Bone marrow (tissue), 2 donors: ENCODE results near the gene SLC17A3.

Experiments used
- DNase-seq, 2 donors: peaks; one replicate each; lab custom pipeline; 2025; lab: John Stamatoyannopoulos, UW

The SLC17A3 gene, protein sequence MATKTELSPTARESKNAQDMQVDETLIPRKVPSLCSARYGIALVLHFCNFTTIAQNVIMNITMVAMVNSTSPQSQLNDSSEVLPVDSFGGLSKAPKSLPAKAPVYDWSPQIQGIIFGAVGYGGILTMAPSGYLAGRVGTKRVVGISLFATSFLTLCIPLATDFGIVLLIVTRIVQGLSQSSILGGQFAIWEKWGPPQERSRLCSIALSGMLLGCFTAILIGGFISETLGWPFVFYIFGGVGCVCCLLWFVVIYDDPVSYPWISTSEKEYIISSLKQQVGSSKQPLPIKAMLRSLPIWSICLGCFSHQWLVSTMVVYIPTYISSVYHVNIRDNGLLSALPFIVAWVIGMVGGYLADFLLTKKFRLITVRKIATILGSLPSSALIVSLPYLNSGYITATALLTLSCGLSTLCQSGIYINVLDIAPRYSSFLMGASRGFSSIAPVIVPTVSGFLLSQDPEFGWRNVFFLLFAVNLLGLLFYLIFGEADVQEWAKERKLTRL

DNA sequence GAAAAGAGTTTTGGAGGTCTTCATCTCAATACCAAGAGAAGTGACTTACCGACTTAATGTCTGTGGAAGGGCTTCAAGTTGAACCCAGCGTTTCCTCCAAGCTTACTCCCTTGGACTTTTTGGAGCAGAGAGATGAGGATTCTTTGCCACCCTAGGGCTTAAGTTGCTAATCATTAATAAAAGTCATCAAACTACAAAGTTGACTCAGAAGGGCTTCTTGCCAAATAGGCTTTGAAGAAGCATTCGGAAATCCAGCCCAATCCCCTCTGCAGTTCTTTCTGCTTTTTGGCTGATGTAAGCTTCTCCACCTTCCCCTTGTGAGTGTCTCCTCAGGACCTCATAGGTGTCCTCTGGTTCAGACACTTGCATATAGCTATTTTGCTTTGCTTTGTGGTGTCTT lies at the start of gene SLC17A3:
Gene SLC17A3 (minus strand): TSS at position 126 of the 400 bp plus-strand sequence. CDS start 5,856 bp downstream, outside the sequence.
- no peak for DNase-seq

DNA sequence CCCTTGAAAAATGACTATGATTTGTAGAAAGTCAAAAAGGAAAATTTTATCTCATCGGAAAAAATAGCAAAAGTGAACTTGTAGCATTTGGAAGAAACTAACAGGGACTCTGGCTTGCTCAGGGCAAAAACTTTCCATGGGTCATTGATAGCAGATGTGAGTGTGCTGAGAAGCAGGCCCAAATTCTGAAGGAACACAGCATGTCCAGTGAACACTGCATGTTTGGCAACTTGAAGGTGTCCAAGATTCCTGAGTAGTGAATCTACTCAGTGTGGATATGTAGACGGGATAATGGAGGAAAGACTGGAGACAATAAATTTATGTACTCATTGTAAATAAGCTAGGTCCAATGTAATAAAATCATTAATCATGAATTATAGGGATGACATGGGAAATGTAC lies 48.3 kb upstream of the SLC17A3 start:
- DNase-seq = no peak

- DNase-seq = no peak
These were observed 47.6 kb upstream of the SLC17A3 start for GRCh38 chr6:25921525-25922203.

GRCh38 chr6:25919657-25920056 lies 45.6 kb upstream of the SLC17A3 start:
- no peak for DNase-seq

- no peak for DNase-seq
These were observed 44.1 kb upstream of the SLC17A3 start for GRCh38 chr6:25918083-25918683.

GRCh38 chr6:25916789-25917490 lies 42.9 kb upstream of the SLC17A3 start:
- DNase-seq = no peak

- no peak for DNase-seq
These were observed 42.3 kb upstream of the SLC17A3 start for GRCh38 chr6:25916330-25916729.

- no peak for DNase-seq
These were observed 39.7 kb upstream of the SLC17A3 start for GRCh38 chr6:25913741-25914140.

- no peak for DNase-seq
These were observed 37.3 kb upstream of the SLC17A3 start for GRCh38 chr6:25911351-25911750.

GRCh38 chr6:25907475-25908014 lies 33.5 kb upstream of the SLC17A3 start:
- no peak for DNase-seq

DNA sequence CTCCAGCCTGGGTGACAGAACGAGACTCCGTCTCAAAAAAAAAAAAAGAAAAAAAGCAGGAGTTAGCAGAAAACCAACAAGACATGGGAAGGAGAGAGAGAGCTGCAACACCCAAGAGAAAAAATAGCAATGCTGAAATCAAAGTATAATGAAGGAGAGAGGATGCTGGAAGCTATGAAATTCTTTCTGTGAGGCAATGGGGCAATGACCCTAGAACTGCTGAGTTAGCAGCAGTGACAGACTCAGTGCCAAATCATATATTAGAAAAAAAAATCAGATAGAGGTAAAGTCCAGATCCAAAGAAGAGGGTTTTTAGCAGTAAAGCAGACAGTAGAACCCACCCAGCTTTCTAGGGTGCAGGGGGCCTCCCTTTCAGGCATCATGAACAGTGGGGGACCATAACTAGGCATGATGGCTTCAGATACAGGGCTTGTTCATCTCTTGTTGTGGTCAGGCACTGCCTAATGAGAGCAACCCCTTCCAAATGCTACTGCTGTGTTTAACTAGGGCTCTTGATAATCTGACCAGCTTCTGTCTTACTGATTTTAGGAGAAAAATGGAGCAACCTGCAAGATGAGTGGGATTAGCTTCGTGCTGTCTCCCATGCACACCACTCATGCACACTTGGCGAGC lies 29.5 kb upstream of the SLC17A3 start:
- DNase-seq = no peak

DNA sequence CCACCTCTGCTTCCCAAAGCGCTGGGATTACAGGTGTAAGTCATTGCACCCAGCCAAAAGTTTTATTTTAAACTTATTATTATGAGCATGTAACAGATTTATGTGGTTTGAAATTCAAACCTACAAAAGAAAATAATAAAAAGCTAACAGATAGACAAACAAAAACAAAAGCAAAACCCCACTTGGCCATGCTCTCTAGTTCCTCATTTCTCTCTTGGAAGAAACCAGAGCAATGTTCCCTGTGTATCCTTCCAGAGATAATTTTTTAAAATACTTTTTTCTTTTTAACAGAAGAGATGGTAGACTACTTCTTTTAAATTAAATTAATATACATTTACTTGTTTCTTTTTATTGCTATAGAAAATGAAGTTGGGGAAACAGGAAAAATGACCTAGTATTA lies 28.0 kb upstream of the SLC17A3 start:
- no peak for DNase-seq

DNA sequence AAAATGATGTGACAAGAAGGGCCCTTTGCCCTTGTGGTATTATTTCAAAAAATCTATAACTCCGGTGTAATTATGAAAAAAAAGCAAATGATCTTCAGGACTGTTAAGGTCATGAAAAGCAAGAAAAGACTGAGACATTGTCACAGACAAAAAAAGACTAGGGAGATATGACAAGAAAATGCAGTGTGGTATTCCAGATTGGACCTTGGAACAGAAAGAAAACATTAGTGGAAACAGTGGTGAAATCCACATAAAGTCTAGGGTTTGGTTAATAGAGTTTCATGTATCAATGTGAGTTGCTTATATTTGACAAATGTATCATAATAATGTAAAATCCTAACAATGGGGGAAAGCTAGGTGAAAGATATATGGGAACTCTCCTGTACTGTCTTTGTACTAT lies 26.8 kb upstream of the SLC17A3 start:
- no peak for DNase-seq

DNA sequence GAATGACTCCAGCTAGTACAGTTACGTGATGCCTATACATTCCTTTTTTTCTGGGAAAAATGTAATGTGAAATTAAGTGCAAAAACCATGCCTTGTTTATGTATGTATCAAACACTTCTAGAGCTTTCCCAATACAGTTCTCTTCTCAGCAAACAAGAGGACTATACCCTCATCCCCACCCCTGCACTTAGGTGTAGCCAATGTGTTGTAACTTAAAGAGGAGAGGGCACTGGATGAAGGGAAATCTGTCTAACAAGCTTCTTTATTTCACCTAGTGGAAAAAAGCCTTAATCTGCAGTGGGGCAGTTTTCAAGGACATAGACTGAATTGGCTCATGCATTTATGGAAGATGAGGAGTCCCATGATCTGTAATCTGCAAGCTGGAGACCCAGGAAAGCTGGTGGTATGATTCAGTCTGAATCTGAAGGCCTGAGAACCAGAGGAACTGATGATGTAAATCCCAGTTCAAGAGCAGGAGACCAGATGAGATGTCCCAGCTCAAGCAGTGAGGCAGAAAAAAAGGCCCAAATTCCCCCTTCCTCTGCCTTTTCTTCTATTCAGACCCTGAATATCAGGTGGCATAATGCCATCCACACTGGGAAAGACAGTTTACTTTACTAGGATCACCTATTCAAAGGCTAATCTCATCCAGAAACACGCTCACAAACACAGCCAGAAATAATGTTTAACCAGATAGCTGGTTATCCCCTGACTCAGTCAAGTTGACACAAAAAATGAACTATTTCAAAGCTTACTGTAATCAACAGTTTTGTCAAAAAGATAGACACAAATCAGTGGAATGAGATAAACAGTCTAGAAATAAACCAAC lies 25.8 kb upstream of the SLC17A3 start:
- no peak for DNase-seq

GRCh38 chr6:25899123-25899522 lies 25.1 kb upstream of the SLC17A3 start:
- no peak for DNase-seq

DNA sequence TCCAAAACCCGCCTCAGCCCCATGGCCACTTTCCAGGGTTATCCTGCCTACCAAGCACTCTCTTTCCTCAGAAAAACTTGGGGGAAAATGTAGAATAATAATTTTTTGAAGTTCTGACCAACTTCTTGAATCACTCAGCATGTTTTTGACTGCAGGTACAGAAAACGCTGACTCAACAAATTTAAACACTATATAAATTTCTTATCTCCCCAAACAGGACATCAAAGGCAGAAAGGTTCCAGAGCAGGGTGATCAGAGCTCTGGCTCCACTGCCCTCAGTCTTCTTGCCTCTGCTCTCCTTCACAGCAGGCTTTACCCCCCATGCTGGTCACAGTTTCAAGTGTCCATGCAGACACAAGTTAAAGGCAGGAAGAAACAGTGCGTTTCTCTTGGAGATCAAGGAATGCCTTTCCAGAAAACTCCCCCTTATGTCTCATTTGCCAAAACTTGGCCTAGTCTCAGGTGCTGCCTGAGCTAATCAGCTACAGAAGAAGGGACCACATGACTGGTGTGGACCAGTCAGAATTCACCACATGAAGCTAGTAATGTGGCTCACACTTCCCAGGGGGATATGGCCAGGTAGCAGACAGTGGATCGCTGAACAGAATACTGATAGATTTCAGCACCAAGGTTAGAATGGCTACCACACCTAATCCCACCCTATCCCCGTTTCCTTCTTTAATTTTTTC lies 24.4 kb upstream of the SLC17A3 start:
- no peak for DNase-seq

DNA sequence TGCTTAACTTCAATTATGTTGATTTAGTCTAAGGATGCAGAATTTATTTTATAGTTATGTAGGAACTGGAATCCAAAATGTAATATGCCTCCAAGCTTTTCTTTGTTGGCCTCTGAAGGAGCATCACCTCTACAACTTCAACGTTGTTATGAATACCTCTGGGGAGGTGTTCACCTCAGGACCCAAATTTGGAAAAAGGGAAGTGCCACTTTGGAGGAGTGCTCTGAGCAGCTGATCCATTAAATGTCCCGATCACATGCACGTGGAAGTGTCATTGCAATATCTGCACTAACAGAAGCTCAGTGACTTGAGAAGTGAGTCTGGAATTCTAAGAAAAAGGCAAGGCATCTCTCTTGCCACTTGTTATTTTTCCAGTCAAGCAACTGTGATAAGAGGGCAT lies 22.2 kb upstream of the SLC17A3 start:
- no peak for DNase-seq

GRCh38 chr6:25895771-25896170 lies 21.7 kb upstream of the SLC17A3 start:
- DNase-seq = no peak

- DNase-seq = no peak
These were observed 19.7 kb upstream of the SLC17A3 start for GRCh38 chr6:25893778-25894177.

DNA sequence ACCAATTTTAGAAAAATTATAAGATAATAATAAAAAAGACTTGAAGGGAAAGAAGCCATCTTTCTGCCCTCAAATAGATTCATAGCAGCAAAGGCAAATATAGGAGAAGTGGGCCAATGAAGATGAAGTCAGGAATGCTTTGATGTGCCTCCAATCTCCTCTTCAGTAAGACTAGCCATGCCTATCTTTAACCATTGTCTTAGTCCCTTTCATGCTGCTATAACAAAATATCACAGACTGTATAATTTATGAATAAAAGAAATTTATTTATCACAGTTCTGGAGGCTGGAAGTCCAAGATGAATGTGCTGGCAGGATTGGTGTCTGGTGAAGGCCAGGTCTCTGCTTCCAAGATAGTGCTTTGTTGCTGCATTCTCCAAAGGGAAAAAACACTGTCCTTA lies 18.8 kb upstream of the SLC17A3 start:
- DNase-seq = no peak
